Measurements from ENCODE around the gene DIAPH1. TPM values are rescaled to one million over a fixed set of nuclear protein-coding genes. Genes with fewer than 3 reads are reported as not detected.

DIAPH1 gene
- total and polyA plus RNA-seq, 4 donors, result 51.5 to 74.7 (median 70.9) TPM

DNA sequence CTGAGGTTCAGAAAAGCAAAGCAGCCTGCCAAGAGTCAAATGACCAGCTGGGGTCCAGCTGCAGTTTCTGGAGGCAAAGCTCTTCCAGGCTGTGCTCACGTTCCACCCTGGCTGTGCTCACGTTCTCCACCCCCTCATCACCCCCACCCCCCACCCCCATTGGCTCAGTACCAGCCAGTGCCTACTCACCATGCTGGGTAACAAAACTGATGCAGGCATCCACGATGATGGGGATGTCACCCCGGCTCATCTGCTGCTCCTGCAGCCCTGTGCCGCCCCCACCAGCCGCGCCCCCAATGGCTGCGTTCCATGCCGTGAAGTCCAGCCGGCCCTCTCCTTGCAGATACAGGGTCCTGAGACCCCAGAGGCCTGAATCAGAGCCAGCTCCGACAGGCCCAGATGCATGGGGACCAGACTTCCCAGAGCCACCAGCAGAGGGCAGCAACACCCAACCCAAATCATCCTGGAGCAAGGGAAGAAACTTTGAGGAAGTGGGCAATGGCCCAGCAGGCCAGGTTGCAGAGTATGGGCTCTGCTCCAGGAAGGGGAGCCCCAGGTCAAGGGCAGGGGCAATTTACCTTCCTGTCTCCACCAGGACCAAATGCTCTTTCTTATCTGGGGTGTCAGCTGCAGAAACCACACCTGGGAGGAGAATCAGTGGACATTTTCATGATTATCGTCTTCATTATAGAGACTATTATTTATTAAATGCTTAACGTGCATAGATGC lies 46.1 kb upstream of the DIAPH1 start:
- no peak overlapping the region for H3K9ac ChIP-seq (ENCODE audit: low read depth in 1 of 2, low read length in 2 of 2)
- no peaks in the 10 kb centered on the region for H3K9me3 ChIP-seq (ENCODE audit: control insufficient read depth in 4 of 4, low read length in 3 of 4)
- TF ChIP-seq, protein P1, sequence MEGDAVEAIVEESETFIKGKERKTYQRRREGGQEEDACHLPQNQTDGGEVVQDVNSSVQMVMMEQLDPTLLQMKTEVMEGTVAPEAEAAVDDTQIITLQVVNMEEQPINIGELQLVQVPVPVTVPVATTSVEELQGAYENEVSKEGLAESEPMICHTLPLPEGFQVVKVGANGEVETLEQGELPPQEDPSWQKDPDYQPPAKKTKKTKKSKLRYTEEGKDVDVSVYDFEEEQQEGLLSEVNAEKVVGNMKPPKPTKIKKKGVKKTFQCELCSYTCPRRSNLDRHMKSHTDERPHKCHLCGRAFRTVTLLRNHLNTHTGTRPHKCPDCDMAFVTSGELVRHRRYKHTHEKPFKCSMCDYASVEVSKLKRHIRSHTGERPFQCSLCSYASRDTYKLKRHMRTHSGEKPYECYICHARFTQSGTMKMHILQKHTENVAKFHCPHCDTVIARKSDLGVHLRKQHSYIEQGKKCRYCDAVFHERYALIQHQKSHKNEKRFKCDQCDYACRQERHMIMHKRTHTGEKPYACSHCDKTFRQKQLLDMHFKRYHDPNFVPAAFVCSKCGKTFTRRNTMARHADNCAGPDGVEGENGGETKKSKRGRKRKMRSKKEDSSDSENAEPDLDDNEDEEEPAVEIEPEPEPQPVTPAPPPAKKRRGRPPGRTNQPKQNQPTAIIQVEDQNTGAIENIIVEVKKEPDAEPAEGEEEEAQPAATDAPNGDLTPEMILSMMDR (IDR thresholded peaks at IDR 0.05; ENCODE audit: low read depth, low read length, missing input control), result peak; percentile 89
- peak in 1 of 2 donors; percentile 15 for TF ChIP-seq RXRA (IDR thresholded peaks at IDR 0.05)
- TF ChIP-seq, protein P2, sequence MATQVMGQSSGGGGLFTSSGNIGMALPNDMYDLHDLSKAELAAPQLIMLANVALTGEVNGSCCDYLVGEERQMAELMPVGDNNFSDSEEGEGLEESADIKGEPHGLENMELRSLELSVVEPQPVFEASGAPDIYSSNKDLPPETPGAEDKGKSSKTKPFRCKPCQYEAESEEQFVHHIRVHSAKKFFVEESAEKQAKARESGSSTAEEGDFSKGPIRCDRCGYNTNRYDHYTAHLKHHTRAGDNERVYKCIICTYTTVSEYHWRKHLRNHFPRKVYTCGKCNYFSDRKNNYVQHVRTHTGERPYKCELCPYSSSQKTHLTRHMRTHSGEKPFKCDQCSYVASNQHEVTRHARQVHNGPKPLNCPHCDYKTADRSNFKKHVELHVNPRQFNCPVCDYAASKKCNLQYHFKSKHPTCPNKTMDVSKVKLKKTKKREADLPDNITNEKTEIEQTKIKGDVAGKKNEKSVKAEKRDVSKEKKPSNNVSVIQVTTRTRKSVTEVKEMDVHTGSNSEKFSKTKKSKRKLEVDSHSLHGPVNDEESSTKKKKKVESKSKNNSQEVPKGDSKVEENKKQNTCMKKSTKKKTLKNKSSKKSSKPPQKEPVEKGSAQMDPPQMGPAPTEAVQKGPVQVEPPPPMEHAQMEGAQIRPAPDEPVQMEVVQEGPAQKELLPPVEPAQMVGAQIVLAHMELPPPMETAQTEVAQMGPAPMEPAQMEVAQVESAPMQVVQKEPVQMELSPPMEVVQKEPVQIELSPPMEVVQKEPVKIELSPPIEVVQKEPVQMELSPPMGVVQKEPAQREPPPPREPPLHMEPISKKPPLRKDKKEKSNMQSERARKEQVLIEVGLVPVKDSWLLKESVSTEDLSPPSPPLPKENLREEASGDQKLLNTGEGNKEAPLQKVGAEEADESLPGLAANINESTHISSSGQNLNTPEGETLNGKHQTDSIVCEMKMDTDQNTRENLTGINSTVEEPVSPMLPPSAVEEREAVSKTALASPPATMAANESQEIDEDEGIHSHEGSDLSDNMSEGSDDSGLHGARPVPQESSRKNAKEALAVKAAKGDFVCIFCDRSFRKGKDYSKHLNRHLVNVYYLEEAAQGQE (IDR thresholded peaks at IDR 0.05), result no peak
- no peak for TF ChIP-seq TAF1 (conservative IDR thresholded peaks at IDR 0.05)
- no peak for TF ChIP-seq SP1 (IDR thresholded peaks at IDR 0.05)
- TF ChIP-seq NR2F2 (IDR thresholded peaks at IDR 0.05), result peak; percentile 68
- TF ChIP-seq, protein P3, sequence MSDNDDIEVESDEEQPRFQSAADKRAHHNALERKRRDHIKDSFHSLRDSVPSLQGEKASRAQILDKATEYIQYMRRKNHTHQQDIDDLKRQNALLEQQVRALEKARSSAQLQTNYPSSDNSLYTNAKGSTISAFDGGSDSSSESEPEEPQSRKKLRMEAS (IDR thresholded peaks at IDR 0.05), result no peak
- no peak for TF ChIP-seq EGR1 (IDR thresholded peaks at IDR 0.05; ENCODE audit: low read depth in 2 of 2)
- TF ChIP-seq, protein P4, sequence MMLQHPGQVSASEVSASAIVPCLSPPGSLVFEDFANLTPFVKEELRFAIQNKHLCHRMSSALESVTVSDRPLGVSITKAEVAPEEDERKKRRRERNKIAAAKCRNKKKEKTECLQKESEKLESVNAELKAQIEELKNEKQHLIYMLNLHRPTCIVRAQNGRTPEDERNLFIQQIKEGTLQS (IDR thresholded peaks at IDR 0.05), result no peak
- TF ChIP-seq HNF4G (IDR thresholded peaks at IDR 0.05), result no peak
- TF ChIP-seq JUND (IDR thresholded peaks at IDR 0.05), result no peak
- TF ChIP-seq, protein P5, sequence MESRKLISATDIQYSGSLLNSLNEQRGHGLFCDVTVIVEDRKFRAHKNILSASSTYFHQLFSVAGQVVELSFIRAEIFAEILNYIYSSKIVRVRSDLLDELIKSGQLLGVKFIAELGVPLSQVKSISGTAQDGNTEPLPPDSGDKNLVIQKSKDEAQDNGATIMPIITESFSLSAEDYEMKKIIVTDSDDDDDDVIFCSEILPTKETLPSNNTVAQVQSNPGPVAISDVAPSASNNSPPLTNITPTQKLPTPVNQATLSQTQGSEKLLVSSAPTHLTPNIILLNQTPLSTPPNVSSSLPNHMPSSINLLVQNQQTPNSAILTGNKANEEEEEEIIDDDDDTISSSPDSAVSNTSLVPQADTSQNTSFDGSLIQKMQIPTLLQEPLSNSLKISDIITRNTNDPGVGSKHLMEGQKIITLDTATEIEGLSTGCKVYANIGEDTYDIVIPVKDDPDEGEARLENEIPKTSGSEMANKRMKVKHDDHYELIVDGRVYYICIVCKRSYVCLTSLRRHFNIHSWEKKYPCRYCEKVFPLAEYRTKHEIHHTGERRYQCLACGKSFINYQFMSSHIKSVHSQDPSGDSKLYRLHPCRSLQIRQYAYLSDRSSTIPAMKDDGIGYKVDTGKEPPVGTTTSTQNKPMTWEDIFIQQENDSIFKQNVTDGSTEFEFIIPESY (IDR thresholded peaks at IDR 0.05), result no peak
- TF ChIP-seq HNF4A (conservative IDR thresholded peaks at IDR 0.05), result no peak
- TF ChIP-seq RAD21 (IDR thresholded peaks at IDR 0.05), result peak; percentile 88 to 95
- no peak for TF ChIP-seq FOXA2 (IDR thresholded peaks at IDR 0.05)
- no peak for TF ChIP-seq FOXA1 (IDR thresholded peaks at IDR 0.05)
- TF ChIP-seq YY1 (IDR thresholded peaks at IDR 0.05), result no peak
- no peaks in the 10 kb centered on the region for H3K27me3 ChIP-seq (ENCODE audit: control insufficient read depth in 4 of 4, insufficient read depth in 4 of 4, low read length in 3 of 4)
- H3K36me3 ChIP-seq (ENCODE audit: control insufficient read depth in 4 of 4, insufficient read depth in 3 of 4, low read depth in 1 of 4, low read length in 3 of 4), result peaks cover 0 to 2% (median 0%) of the 10 kb centered on the region in 4 donors
- H3K4me3 ChIP-seq (ENCODE audit: low read depth in 1 of 3, low read length in 3 of 3), result no peak overlapping the region
- peaks cover 0 to 21% (median 16%) of the 10 kb centered on the region in 4 donors for H3K4me1 ChIP-seq (ENCODE audit: control insufficient read depth in 4 of 4, insufficient read depth in 4 of 4, low read length in 3 of 4)
- DNase-seq (ENCODE audit: low spot score), result peak; percentile 84
- no peak overlapping the region for H3K27ac ChIP-seq (ENCODE audit: low read depth in 1 of 2, low read length in 2 of 2)
- WGBS, result 30% methylated on average over 13 of the region's 13 CpGs

Data from liver (tissue), 9 donors.